ENCODE data around the gene PARD6A. TPM values are rescaled to one million over a fixed set of nuclear protein-coding genes. Genes with fewer than 3 reads are reported as not detected.

Gene PARD6A
- total RNA-seq, 1 donor from 2014 or later, result 1.9 TPM

DNA sequence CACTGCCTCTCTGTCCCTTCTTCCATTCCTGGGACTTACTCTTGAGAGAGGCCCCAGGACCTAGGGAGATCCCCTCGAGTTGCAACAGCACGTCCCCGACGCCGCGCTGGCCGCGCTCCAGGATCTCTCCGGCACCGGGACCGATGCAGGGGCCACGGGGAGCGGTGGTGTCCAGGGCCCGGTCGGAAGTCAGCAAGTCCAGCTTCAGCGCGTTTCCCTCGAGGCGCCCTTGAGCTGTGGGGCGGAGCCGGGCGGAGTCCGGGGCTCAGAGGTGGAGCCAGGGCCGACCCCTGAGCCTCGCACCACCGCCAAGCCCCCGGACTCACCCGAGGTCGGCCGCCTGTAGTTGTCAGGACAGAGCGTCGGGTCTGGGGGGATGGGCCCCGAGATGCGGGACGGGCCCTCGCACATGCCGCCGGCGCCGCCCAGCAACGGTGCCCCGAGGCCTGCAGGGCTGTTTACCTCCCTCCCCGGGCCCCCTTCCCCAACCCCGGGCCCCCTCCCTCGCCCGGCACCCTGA lies 5.3 kb downstream of the PARD6A start:
- peaks cover 2% of the 10 kb centered on the region for H3K36me3 Mint-ChIP-seq

GRCh38 chr16:67666559-67667452 lies 6.0 kb downstream of the PARD6A start, which contains the start of the genes C16orf86 and ENKD1:
C16orf86 (plus strand) TSS chr16:67666814; CDS start chr16:67666971, 157 bp downstream.
ENKD1 (minus strand) TSS chr16:67666750; CDS start chr16:67666442, 308 bp downstream.
- TF ChIP-seq, protein P1, sequence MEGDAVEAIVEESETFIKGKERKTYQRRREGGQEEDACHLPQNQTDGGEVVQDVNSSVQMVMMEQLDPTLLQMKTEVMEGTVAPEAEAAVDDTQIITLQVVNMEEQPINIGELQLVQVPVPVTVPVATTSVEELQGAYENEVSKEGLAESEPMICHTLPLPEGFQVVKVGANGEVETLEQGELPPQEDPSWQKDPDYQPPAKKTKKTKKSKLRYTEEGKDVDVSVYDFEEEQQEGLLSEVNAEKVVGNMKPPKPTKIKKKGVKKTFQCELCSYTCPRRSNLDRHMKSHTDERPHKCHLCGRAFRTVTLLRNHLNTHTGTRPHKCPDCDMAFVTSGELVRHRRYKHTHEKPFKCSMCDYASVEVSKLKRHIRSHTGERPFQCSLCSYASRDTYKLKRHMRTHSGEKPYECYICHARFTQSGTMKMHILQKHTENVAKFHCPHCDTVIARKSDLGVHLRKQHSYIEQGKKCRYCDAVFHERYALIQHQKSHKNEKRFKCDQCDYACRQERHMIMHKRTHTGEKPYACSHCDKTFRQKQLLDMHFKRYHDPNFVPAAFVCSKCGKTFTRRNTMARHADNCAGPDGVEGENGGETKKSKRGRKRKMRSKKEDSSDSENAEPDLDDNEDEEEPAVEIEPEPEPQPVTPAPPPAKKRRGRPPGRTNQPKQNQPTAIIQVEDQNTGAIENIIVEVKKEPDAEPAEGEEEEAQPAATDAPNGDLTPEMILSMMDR (IDR thresholded peaks at IDR 0.05; ENCODE audit: unreplicated experiment), result no peak
- Mint-ChIP-seq H3K27ac (peak within 1 kb of the TSS; percentile 64), H3K27me3 (ENCODE audit: low read depth) (no peaks in the 10 kb centered on the region), H3K36me3 (peaks cover 2% of the 10 kb centered on the region), H3K4me1 (peaks cover 4% of the 10 kb centered on the region), H3K4me3 (peak within 1 kb of the TSS; percentile 73), H3K9me3 (no peaks in the 10 kb centered on the region)
- DNase-seq (ENCODE audit: low spot score in 2 of 2, unreplicated experiment in 2 of 2), result peak in 1 of 2 experiments; percentile 56

More for the DNA sequence above, 5.3 kb downstream of the PARD6A start:
- peak overlapping the region; percentile 70 for H3K4me3 Mint-ChIP-seq
- H3K4me1 Mint-ChIP-seq, result peaks cover 8% of the 10 kb centered on the region
- H3K27me3 Mint-ChIP-seq (ENCODE audit: low read depth), result no peaks in the 10 kb centered on the region
- TF ChIP-seq, protein P1 (IDR thresholded peaks at IDR 0.05; ENCODE audit: unreplicated experiment), result no peak
- no peaks in the 10 kb centered on the region for H3K9me3 Mint-ChIP-seq
- H3K27ac Mint-ChIP-seq, result no peak overlapping the region
- DNase-seq (ENCODE audit: low spot score in 2 of 2, unreplicated experiment in 2 of 2), result no peak

- no peak for DNase-seq (ENCODE audit: low spot score in 2 of 2, unreplicated experiment in 2 of 2)
- Mint-ChIP-seq H3K27ac (no peak overlapping the region), H3K9me3 (no peaks in the 10 kb centered on the region), H3K36me3 (peaks cover 2% of the 10 kb centered on the region), H3K4me1 (peaks cover 4% of the 10 kb centered on the region), H3K4me3 (peak overlapping the region; percentile 73), H3K27me3 (ENCODE audit: low read depth) (no peaks in the 10 kb centered on the region)
- TF ChIP-seq, protein P1 (IDR thresholded peaks at IDR 0.05; ENCODE audit: unreplicated experiment), result no peak
Observed at GRCh38 chr16:67667453-67667816, 6.7 kb downstream of the PARD6A start.

DNA sequence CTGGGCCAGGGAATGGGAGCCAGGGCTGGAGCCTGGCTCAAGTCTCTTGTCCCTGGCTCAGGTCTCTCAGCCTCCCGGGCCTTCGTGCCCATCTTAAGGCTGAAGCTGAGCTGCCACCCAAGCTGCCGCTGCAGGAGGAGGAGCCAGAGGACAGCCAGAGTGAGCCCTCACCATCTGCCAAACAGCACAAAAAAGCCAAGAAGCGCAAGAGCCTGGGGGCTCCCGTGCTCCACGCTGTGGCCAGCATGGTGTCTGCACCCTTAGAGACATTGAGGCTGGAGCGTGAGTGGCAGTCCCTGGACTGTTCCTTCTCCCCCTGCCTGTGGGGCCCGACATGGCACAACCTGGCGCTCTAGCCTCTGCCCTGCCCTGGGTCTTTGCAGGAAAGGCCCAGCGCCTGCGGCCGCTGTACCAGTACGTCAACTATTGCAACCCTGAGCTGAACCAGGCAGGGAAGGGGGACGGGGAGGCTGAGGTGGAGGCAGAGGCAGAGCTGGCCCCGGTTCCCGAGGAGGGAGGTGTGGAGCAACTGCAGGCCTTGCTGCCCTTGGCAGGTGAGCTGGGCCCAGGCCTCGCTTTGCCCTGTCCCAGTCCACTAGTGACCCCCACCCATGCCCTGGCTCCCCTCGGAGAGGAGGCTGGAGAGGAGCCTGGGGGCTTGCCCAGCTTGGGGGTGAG lies 7.2 kb downstream of the PARD6A start:
- Mint-ChIP-seq H3K9me3 (no peaks in the 10 kb centered on the region), H3K4me1 (peaks cover 4% of the 10 kb centered on the region), H3K4me3 (peak overlapping the region; percentile 73), H3K27ac (peak overlapping the region; percentile 43), H3K36me3 (peaks cover 2% of the 10 kb centered on the region), H3K27me3 (ENCODE audit: low read depth) (no peaks in the 10 kb centered on the region)
- TF ChIP-seq, protein P1 (IDR thresholded peaks at IDR 0.05; ENCODE audit: unreplicated experiment), result peak; percentile 49
- peak in 1 of 2 experiments; percentile 80 for DNase-seq (ENCODE audit: low spot score in 2 of 2, unreplicated experiment in 2 of 2)

DNA sequence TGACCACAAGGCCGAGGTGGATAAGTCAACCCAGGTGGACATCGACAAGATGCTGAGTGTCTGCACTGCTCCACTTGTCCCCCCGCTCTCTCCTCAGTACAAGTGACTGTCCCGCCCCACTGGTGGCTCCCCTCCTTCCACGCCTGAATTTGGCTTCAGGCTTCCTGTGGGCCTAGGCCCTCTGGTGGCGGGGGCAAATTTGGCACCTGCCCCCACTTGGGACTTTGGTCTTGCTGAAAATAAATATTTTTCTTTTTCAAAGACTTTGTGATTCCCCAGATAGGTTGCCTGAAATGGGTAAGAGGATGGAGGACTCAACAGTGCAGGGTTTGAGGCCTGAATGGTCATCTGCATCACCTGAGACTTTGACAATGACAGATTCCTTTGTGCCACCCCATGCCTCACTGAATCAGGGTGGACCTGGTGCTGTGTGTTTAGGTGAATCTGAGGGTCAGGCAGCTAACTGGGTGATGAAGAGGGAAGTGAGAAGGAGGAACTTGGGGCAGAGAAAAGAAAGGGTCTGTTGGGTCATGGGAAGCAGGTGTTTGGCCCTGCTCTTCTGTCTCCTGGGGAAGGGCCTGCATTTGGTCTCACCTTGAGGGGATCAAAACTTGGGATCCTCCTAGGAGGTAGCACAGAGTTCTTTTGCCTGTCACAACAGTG lies 7.9 kb downstream of the PARD6A start:
- Mint-ChIP-seq H3K27ac (no peak overlapping the region), H3K9me3 (no peaks in the 10 kb centered on the region), H3K27me3 (ENCODE audit: low read depth) (no peaks in the 10 kb centered on the region), H3K36me3 (peaks cover 2% of the 10 kb centered on the region), H3K4me3 (no peak overlapping the region), H3K4me1 (peaks cover 4% of the 10 kb centered on the region)
- TF ChIP-seq, protein P1 (IDR thresholded peaks at IDR 0.05; ENCODE audit: unreplicated experiment), result peak; percentile 21
- no peak for DNase-seq (ENCODE audit: low spot score in 2 of 2, unreplicated experiment in 2 of 2)

Data from mesothelial cell of epicardium (in vitro differentiated cells).